Brain pericyte (primary cell): ENCODE results near the gene DYNLT1.
"Not testable (repeated sequence)": the region's sequence is repeated elsewhere in the genome, so short reads cannot be mapped to it uniquely, and the experiment has no call there.

ENCODE experiments used
- DNase-seq: peaks from one replicate; pipeline ENCODE4 v3.0.0-alpha.2; 2012; ENCODE audit warnings: low read depth, low spot score

DYNLT1 gene

DNA sequence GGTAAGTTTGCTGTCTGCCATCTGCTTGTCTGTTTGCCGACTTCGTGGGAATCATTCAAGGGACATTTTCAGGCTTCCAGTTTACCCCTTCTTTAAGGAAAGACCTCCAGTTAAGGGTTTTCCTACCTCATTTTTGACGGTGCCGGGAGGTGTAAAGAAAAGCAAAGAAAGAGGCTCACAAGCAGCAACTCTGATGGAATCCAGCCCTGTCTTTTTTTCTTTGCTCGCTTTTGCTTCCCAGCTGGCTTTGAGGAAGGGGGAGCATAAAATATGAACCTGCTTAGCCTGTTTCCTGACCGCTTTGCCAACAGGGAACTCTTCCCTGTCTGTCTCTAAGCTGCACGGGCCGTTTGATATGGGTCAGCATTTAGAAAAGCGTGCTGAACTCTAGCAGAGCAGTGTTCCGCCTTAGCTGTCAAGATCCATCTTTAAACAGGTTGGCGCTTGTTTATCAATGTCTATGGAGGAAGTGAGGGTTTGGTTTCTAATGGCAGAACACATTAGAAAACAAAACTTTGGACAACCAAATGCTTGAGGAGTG lies 19.2 kb upstream of the DYNLT1 start:
- DNase-seq = no peak

DNA sequence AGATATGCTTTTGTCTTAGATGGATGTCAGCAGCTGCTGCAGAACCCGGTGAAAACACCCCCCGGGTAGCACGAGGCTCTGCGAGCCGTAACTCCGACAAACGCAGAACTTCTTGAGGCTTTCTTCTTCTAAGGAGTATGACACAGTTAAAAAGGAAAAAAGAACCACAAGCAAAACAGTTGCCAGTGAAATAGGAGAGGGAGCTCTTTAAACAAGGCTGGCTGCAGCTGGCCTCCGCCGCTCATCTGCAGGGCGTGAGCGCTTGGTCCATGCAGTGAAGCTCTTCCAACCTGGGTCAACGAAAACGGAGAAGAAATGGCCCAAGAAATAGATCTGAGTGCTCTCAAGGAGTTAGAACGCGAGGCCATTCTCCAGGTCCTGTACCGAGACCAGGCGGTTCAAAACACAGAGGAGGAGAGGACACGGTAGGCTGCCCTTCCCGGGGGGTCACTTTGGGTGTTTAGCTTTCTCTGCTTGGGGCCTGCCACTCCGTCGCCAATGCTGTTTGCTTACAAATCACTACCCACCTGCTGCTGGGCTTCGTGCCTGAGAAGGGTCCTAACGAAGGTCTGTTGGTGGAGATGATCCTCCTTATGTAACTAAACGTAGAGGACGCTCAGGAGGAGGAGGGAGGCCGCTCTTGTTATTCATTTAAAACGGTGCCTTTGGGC lies 18.5 kb upstream of the DYNLT1 start:
- no peak for DNase-seq

GRCh38 chr6:158662607-158662953 lies 18.0 kb upstream of the DYNLT1 start:
- DNase-seq = no peak

- DNase-seq = no peak
Observed at GRCh38 chr6:158661156-158661685, 16.7 kb upstream of the DYNLT1 start.

GRCh38 chr6:158660333-158660754 lies 15.8 kb upstream of the DYNLT1 start:
- DNase-seq = no peak

DNA sequence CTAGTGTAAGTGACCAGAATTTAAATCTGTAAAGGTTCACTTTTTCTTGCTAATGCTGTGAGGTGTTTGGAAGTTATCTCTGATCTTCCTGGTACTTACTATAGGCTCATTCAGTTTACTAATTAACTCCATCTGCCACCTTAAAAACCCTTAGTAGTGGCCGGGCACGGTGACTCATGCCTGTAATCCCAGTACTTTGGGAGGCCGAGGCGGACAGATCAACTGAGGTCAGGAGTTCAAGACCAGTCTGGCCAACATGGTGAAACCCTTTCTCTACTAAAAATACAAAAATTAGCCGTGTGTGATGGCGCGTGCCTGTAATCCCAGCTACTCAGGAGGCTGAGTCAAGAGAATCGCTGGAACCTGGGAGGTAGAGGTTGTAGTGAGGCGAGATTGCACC lies 12.4 kb upstream of the DYNLT1 start:
- DNase-seq = not testable (repeated sequence)

- DNase-seq = no peak
Observed at GRCh38 chr6:158655569-158656450, 11.3 kb upstream of the DYNLT1 start.

GRCh38 chr6:158654960-158655489 lies 10.5 kb upstream of the DYNLT1 start:
- no peak for DNase-seq

DNA sequence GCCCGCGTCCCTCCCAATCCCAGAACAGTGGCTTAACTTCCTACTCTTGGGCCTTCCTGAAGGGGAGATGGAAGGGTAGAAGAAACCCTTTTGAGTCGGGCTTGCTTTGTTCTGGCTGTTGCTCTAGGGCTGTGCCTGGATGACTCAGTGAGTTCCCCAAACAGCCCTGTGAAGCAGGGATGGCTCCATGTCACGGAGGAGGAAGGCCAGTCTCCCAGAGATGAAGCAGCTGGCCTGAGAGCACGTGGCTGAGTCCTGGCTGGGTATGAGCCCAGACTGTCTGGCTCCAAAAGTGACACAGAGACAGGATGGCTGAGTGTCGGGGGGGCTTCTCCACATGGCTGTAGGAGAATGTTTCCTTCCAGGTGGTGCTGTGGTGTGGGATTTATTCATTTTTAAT lies 10.0 kb upstream of the DYNLT1 start:
- no peak for DNase-seq

- DNase-seq = no peak
Observed at GRCh38 chr6:158653577-158654354, 9.2 kb upstream of the DYNLT1 start.

DNA sequence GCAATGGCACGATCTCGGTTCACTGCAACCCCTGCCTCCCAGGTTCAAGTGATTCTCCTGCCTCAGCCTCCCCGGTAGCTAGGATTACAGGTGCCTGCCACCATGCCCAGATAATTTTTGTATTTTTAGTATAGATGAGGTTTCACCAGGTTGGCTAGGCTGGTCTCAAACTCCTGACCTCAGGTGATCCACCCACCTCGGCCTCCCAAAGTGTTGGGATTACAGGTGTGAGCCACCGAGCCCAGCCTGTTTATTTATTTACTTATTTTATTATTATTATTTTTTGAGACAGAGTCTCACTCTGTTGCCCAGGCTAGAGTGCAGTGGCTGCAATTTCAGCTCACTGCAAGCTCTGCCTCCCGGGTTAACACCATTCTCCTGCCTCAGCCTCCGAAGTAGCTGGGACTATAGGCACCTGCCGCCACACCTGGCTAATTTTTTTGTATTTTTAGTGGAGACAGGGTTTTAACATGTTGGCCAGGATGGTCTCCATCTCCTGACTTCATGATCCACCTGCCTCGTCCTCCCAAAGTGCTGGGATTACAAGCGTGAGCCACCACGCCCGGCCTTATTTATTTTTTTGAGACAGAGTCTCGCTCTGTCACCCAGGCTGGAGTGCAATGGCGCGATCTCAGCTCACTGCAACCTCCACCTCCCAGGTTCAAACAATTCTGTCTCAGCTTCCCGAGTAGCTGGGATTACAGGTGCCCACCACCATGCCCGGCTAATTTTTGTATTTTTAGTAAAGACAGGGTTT lies 7.6 kb upstream of the DYNLT1 start:
- DNase-seq = not testable (repeated sequence)

- DNase-seq = no peak
Observed at GRCh38 chr6:158649289-158650143, 5.0 kb upstream of the DYNLT1 start, which contains the start of gene SYTL3. Gene SYTL3 (plus strand): TSS chr6:158650054. CDS start chr6:158663269, 13,215 bp downstream.

DNA sequence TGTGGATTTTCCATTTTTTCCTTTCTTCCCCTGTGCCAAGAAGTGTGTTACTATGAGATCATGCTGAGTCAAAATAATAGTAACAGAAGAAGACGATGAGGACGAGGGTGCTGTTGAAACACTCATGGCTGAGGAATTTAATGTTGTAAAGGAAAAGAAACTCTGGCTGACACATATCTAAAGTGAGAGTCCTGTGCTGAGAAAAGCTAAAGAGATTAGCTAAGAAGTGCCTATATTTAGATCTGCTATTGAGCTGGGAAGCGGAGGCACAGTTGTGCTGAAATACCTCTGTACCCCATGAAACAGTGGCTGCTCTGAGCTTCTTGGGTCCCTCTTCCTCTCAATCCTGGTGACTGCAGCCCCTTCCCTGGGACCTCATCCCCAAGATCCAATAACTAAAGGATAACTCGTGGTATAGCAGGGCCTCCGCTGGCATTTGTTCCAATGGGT lies 4.2 kb upstream of the DYNLT1 start:
- no peak for DNase-seq

DNA sequence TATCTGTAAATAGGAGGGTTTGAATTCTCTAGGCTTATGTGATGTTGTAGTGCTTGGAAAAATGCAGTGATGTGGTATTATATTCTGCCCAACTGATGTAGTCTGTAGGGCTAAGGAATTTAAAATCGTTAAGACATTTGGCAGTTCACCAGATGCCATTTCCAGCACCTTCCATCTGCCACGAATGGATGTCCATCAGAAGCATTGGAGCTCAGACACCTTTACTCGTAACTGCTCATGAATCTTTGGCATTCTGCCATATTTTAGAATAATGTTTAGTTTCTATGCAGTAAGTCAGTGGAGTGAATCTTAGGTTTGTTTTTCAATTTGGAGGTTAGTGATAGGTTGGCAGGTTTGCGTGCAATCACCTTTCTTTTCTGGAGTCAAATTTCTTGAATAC lies 3.0 kb upstream of the DYNLT1 start:
- DNase-seq = no peak

GRCh38 chr6:158646023-158646910 lies 1.7 kb upstream of the DYNLT1 start:
- no peak for DNase-seq

DNA sequence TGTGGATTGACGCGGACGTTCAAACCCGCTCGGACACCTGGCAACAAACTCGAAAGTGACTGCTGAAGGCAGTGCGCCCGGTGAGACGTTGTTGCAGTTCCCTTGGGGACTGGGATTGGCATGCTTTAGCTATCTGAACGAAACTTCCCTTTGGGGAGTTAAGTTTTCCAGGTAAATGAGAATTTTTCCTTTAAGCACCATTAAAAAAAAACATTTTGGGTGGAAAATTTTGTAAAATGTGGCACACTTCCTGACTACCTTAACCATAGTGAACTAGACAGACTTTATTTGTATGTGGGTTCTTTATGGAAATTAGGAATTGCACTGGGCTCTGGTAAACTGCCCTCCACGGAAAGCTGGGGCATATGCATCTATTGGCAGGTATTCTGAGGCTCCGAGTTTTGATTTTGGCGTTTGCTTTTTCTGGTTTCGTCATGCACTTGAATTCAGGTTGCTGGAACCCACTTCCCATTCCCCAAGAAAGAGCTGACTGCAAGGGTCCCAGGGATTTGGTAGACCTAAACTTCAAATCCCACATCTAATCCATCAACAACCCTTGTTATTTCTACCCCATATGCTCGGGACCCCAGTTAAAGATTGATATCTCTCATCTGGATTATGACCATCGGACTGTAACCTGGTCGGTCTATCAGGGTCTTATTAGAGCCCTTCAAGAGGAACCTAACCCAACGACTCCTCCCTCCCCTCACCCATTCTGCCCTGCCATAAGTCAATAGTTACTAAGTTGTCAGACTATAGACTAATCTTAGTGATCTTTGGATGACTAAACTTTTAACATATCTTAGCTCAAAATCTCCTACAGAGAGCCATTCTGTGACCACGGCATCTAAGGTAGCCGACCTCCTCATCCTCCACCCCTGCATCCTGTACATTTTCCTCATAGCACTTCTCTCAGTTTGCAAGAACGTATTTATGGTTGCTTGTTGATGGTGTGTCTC lies 800 bp upstream of the DYNLT1 start:
- no peak for DNase-seq

- no peak for DNase-seq
Observed at GRCh38 chr6:158643836-158644230, 710 bp downstream of the DYNLT1 start.
